Stimulated activated CD4-positive, alpha-beta T cell treated with anti-CD3 and anti-CD28 coated beads, Interleukin-15, amount 100 ng/mL, for 24 hours (primary cell): Measurements from ENCODE around the gene TAF11L14.
"Not testable (repeated sequence)": the region's sequence is repeated elsewhere in the genome, so short reads cannot be mapped to it uniquely, and the experiment has no call there.

Source experiments
- DNase-seq: peaks from one replicate; pipeline ENCODE4 v3.0.0-alpha.2; 2020

The TAF11L14 gene

DNA sequence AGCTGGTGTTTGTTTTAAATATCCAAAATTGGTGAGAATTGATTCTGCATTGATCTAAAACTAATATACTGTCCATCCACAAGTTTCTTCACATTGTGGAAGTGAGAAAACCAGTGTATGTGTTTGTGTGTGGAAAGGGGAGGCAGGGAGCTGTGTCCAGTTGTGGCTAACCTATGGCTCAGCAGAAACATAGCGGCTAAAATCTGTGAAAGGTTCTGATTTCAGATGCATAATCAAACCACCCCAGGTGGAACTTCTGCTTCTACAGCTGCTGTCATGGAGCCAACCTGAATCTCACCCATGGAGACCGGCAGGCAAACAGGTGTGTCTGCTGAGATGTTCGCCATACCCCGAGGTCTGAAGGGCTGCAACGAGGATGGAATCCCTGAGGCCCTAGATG, at the start of gene TAF11L14:
TSS of gene TAF11L14 (plus strand) at position 301 of the 400 bp plus-strand sequence.
- no peak for DNase-seq

DNA sequence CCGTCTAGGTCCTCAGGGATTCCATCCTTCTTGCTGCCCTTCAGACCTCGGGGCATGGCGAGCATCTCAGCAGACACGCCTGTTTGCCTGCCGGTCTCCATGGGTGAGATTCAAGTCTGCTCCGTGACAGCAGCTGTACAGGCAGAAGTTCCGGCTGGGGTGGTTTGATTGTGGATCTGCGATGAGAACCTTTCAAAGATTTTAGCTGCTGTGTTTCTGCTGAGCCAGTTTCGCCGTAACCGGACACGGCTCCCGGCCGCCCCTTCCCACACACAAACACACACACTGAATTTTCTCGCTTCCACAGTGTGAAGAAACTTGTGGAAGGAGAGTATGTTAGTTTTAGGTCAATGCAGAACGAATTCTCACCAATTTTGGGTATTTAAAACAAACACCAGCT, 48.6 kb upstream of the TAF11L14 start, which contains the start of gene TAF11L7:
TSS of gene TAF11L7 (minus strand) at position 101 of the 400 bp plus-strand sequence.
- not testable (repeated sequence) for DNase-seq

DNA sequence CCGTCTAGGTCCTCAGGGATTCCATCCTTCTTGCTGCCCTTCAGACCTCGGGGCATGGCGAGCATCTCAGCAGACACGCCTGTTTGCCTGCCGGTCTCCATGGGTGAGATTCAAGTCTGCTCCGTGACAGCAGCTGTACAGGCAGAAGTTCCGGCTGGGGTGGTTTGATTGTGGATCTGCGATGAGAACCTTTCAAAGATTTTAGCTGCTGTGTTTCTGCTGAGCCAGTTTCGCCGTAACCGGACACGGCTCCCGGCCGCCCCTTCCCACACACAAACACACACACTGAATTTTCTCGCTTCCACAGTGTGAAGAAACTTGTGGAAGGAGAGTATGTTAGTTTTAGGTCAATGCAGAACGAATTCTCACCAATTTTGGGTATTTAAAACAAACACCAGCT, 43.4 kb upstream of the TAF11L14 start, which contains the start of gene TAF11L8:
TSS of gene TAF11L8 (minus strand) at position 101 of the 400 bp plus-strand sequence.
- not testable (repeated sequence) for DNase-seq

DNA sequence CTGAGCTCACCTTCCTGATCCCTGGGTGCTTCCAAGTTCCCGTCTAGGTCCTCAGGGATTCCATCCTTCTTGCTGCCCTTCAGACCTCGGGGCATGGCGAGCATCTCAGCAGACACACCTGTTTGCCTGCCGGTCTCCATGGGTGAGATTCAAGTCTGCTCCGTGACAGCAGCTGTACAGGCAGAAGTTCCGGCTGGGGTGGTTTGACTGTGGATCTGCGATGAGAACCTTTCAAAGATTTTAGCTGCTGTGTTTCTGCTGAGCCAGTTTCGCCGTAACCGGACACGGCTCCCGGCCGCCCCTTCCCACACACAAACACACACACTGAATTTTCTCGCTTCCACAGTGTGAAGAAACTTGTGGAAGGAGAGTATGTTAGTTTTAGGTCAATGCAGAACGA, 40.0 kb upstream of the TAF11L14 start, which contains the start of gene TAF11L9:
TSS of gene TAF11L9 (minus strand) at position 140 of the 400 bp plus-strand sequence.
- DNase-seq = not testable (repeated sequence)

DNA sequence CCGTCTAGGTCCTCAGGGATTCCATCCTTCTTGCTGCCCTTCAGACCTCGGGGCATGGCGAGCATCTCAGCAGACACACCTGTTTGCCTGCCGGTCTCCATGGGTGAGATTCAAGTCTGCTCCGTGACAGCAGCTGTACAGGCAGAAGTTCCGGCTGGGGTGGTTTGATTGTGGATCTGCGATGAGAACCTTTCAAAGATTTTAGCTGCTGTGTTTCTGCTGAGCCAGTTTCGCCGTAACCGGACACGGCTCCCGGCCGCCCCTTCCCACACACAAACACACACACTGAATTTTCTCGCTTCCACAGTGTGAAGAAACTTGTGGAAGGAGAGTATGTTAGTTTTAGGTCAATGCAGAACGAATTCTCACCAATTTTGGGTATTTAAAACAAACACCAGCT, 36.5 kb upstream of the TAF11L14 start, which contains the start of gene TAF11L10:
TSS of gene TAF11L10 (minus strand) at position 101 of the 400 bp plus-strand sequence.
- DNase-seq = not testable (repeated sequence)

DNA sequence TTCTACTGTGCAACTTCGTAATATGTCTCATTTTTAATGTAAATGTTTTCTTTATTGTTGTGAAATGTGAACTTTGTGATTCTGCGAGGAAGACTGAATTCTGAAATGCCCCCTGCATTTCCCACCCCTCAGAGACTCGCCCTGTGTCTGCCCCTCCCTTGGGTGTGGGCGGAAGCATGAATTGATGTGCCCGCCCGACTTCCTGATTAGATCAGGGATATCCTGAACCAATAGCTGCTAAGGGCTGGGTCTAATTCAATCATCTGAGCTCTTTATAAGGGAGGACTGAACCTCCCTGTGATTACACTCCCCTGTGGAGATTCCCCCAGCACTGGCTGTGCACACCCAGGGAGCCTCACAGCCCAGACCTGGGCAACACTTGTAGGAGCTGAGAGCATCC, 30.4 kb upstream of the TAF11L14 start, which contains the start of gene TAF11L11:
TSS of gene TAF11L11 (plus strand) at position 304 of the 400 bp plus-strand sequence.
- not testable (repeated sequence) for DNase-seq

DNA sequence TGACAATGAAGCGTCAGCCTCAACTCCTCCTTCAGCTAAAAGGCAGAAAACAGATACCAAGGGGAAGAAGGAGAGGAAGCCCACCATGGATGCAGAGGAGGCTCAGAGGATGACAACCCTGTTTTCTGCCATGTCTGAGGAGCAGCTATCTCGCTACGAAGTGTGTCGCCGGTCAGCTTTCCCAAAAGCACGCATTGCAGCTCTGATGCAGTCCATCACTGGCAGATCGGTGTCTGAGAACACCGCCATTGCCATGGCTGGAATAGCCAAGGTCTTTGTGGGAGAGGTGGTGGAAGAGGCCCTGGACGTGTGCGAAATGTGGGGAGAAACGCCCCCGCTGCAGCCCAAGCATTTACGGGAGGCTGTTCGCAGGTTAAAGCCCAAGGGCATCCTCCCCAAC, 29.3 kb upstream of the TAF11L14 start:
- no peak for DNase-seq

DNA sequence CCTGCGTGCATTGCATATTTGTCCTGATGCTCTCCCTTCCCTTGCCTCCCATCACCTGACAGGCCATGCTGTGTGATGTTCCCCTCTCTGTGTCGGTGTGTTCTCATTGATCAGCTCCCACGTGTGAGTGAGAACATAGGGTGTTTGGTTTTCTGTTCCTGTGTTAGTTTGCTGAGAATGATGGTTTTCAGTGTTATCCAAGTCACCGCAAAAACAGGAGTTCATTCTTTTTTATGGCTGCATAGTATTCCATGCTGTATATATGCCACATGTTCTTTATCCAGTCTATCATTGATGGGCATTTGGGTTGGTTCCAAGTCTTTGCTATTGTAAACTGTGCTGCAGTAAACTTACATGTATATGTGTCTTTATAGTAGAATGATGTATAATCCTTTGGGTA, 26.8 kb upstream of the TAF11L14 start:
- not testable (repeated sequence) for DNase-seq

DNA sequence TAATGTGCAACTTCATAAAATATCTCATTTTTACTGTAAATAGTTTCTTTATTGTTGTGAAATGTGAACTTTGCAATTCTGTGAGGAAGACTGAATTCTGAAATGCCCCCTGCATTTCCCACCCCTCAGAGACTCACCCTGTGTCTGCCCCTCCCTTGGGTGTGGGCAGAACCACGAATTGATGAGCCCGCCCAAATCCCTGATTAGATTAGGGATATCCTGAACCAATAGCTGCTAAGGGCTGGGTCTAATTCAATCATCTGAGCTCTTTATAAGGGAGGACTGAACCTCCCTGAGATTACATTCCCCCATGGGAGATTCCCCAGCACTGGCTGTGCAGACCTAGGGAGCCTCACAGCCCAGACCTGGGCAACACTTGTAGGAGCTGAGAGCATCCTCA, 24.2 kb upstream of the TAF11L14 start, which contains the start of gene TAF11L12:
TSS of gene TAF11L12 (plus strand) at position 301 of the 400 bp plus-strand sequence.
- DNase-seq = not testable (repeated sequence)

DNA sequence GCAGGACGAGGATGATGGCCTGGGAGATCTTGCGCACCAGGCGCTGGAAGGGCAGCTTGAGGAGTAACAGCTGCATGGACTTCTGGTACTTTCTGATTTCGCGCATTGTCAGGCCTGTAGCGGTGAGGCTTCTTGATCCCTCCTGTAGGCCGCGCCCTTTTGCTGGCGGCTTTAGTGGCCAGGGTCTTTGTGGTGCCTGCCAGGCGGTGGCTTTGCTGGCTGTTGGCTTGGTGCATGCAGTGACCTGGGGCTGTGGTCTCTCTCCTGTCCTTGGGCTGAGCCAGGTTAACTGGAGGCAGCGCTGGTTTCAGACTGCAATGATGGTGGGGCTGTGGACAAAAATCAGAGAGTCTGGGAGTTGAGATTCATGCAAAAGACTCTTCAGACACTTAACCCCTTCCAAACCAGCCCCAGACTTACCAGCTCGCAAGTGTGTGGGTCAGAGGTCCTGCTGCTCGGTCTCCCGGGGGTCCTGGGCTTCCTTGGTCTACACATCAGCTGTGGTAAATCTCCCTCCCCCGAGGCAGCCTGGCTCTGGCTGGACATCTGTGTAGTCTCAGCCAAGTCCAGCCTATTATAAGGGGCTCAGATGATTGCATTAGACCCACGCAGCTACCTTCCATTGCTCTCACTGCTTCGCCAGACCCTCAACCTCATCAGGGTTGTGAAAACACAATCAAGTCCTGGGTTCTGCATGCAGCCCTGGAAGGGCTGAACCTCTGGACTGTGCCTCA, 19.2 kb upstream of the TAF11L14 start:
- no peak for DNase-seq

DNA sequence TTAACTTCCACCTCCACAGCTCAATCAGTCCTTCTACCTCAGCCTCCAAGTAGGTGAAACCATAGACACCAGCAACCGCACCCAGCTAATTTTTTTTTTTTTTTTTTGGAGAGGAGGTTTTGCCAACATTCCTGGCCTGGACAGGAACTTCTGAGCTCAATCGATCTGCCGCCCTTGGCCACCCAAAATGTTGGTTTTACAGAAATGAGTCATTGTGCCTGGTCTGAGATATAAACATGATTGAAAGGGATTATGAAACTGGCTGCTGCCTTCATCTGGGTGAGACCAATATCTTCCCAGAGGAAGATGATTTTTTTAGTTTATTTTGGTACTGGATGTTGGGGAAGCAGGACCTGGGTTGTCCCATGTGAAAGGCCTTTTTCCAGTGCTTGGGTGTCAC, 14.9 kb upstream of the TAF11L14 start:
- no peak for DNase-seq

DNA sequence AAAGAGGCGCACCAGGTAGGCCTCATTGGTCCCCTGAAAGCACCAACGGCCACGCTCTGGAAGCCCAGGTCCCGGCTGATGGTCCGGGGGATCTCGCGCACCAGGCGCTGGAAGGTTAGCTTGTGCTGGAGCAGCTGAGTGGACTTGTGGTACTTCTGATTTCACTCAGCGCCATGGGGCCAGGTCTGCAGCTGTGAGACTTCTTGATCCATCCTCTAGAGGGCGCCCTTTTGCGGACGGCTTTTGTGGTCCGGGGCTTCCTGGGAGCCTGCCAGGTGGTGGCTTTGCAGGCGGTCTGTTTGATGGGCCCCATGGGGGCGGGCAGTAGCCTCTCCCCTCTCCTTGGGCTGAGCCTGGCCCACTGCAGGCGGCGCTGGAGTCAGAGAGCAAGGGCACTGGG, 13.6 kb upstream of the TAF11L14 start:
- DNase-seq = no peak

DNA sequence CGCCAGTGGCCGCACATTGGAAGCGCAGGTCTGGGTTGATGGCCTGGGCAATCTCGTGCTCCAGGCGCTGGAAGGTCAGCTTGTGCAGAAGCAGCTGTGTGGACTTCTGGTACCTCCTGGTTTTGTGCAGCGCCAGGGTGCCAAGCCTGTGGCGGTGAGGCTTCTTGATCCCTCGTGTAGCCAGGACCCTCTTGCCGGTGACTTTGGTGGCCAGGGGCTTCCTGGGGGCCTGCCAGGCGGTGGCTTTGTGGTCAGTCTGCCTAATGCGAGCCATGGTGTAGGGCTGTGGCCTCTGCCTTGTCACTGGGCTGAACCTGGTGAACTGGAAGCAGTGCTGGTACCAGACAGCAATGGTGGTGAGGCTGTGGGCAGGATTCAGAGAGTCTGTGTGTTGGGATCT, 8.6 kb upstream of the TAF11L14 start:
- no peak for DNase-seq

DNA sequence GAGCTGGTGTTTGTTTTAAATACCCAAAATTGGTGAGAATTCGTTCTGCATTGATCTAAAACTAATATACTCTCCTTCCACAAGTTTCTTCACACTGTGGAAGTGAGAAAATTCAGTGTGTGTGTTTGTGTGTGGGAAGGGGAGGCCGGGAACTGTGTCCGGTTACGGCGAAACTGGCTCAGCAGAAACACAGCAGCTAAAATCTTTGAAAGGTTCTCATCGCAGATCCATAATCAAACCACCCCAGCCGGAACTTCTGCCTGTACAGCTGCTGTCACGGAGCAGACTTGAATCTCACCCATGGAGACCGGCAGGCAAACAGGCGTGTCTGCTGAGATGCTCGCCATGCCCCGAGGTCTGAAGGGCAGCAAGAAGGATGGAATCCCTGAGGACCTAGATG, 2.5 kb upstream of the TAF11L14 start, which contains the start of gene TAF11L13:
TSS of gene TAF11L13 (plus strand) at position 301 of the 400 bp plus-strand sequence.
- not testable (repeated sequence) for DNase-seq

DNA sequence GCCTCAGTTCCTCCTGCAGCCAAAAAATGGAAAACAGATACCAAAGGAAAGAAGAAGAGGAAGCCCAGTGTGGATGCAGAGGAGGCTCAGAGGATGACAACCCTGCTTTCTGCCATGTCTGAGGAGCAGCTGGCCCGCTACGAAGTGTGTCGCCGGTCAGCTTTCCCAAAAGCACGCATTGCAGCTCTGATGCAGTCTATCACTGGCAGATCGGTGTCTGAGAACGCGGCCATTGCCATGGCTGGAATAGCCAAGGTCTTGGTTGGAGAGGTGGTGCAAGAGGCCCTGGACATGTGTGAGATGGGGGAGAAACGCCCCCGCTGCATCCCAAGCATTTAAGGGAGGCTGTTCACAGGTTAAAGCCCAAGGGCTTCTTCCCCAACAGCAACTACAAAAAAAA, 15.0 kb downstream of the TAF11L14 start:
- not testable (repeated sequence) for DNase-seq

DNA sequence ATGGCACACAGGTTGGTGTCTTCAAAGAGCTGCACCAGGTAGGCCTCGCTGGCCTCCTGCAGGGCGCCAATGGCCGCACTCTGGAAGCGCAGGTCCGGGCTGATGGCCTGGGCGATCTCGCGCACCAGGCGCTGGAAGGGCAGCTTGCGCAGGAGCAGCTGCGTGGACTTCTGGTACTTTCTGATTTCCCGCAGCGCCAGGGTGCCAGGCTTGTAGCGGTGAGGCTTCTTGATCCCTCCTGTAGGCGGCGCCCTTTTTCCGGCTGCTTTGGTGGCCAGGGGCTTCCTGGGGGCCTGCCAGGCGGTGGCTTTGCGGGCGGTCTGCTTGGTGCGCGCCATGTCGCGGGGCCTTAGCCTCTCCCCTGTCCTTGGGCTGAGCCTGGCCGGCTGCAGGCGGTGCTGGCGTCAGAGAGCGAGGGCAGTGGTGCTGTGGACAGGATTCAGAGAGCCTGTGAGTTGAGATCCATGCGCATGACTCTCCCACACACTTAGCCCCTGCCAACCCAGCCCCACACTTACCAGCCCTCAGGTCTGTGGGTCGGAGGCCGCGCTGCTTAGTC, 21.0 kb downstream of the TAF11L14 start:
- not testable (repeated sequence) for DNase-seq

DNA sequence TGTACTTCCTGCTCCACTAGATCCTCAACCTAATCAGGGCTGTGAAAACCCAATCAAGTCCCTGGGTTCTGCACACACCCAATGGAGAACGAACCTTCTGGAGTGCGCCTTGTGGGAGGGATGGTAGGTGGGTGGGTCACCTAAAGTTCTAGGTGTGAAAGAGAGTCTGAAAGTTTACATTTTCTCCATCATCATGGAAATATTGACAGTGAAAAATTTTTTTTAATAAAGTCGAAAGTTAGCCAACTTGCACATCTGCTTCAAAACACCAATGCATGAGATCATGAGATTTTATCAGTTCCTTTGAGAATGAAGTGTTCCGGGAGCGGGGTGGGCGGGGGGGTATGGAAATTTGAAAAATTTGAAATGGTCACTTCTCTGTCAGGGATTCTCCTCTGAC, 21.7 kb downstream of the TAF11L14 start:
- DNase-seq = no peak

DNA sequence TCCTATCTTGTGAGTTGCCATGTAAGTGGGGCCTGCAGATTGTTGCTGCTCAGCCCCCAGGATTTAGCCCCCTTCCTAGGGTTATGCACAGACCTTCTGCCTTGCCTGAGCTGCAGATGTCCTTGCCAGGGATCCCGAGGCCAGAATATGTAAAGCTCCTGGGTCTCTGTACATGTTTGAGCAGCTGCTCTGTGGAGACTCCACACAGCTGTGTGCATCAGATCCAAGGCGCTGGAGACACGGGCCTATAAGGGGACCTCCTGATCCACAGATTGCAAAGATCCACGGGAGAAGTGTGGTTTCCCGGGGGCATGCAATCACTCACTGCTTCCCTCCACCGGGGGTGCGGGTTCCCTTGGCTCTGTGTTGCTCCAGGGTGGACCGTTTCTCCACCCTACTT, 28.9 kb downstream of the TAF11L14 start:
- DNase-seq = no peak

DNA sequence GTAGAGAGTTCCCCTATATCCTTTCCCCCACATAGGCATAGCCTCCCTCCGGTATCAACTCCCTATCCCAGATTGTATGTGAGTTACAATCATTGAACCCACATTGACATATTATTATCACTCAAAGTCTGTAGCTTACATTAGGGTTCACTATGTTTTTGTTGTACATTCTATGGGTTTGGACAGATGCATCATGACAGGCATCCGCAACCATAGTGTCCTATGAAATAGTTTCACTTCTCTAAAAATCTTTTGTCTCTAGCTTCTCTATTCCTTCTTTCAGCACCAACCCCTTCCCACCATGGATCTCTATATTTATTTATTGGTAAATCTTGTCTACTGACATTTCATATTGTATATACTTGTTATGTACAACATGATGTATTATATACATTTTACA, 31.6 kb downstream of the TAF11L14 start:
- DNase-seq = no peak

DNA sequence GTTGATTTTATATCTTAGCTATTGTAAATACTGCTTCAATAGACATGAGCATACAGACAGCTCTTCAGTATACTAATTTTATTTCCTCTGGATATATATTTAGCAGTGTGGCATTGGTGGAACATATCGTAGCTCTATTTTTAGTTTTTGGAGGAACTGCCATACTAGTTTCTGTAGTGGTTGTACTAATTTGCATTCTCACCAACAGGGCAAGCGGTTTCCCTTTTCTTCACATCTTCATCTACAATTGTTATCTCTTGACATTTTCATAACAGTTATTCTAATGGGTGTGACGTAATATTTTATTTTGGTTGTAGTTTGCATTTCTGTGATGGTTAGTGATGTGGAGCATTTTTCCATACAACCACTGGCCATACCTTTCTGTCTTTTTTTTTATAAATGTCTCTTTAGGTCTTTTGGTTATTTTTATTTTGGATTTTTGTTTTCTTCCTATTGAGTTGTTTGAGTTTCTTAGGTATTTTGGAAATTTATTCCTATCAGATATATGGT, 32.5 kb downstream of the TAF11L14 start:
- no peak for DNase-seq

DNA sequence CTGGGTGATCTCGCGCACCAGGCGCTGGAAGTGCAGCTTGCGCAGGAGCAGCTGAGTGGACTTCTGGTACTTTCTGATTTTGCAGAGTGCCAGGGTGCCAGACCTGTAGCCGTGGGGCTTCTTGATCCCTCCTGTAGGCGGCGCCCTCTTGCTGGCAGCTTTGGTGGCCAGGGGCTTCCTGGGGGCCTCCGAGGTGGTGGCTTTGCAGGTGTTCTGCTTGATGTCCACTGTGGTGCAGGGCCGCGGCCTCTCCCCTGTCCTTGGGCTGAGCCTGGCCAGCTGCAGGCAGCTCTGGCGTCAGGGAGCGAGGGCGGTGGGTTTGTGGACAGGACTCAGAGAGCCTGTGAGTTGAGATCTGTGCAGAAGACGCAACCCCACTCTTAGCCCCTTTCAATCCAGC, 36.1 kb downstream of the TAF11L14 start:
- no peak for DNase-seq

DNA sequence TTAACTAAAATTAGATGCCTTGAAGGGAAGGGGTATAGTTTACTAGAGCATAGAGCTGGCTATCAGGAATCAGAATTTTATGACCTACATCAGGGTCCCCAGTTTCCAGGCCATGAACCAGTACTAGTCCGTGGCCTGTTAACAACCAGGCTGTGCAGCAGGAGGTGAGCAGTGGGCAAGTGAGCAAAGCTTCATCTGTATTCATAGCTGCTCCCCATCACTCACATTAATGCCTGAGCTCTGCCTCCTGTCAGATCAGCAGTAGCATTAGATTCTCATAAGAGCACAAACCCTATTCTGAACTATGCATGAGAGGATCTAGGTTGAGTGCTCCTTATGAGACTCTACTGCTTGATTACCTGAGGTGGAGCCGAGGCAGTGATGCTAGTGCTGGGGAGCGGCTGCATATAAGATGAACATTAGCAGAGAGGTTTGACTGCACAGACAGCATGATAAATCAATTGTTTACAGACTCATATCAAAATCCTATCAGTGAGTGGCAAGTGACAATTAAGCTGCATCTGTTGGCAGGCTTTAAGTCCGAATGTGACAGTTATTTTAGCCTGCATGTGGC, 44.6 kb downstream of the TAF11L14 start:
- no peak for DNase-seq

DNA sequence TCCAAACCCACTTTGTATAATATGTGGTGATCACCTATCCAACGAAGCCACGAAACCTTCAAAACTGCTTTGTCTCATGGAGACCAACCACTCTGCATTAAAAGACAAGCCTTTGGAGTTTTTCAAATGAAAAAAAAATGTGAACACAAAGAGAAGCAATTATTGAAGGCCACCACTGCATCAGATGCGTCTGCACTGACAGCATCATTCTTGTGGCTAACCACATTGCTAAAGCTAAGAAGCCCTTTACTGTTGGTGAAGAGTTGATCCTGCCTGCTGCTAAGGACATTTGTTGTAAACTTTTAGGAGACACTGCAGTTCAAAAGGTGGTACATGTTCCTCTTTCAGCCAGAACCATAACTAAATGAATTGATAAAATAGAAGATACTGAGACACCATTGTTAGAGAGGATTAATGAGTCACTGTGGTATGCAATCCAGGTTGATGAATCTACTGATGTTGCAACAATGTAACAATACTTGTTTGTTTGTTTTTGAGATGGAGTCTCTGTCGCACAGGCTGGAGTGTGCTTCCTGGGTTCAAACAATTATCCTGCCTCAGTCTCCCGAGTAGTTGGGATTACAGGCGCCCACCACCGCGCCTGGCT, 45.4 kb downstream of the TAF11L14 start:
- DNase-seq = no peak
